Transverse colon (tissue), 4 donors: ENCODE results near the gene PATE1.

Experiments used
- CTCF ChIP-seq, 5 experiments: fragments of 200-600 bp in 3 of 5; fragments of 450-650 bp in 2 of 5; sonication (generic) in 3 of 5; IDR thresholded peaks; 1 replicate in 2 of 5; 2 replicates in 3 of 5; pipeline ENCODE4 v1.5.1; 2016 to 2017; ENCODE audit warnings: antibody characterized with exemption in 5 of 5, inconsistent platforms in 3 of 5, mild to moderate bottlenecking in 2 of 5, moderate library complexity in 1 of 5
- POLR2A ChIP-seq: fragments of 450-650 bp; IDR thresholded peaks from one replicate; pipeline ENCODE4 v1.6.1; 2016; ENCODE audit warnings: antibody characterized with exemption, mild to moderate bottlenecking, moderate library complexity
- POLR2AphosphoS5 ChIP-seq, 3 donors: sonication (generic); formaldehyde crosslinking; IDR thresholded peaks; one replicate each; pipeline ENCODE4 v1.6.1; 2016; ENCODE audit warnings: antibody characterized with exemption in 3 of 3

GRCh38 chr11:125797641-125798040, 51.6 kb downstream of the PATE1 start:
- TF ChIP-seq CTCF (IDR thresholded peaks at IDR 0.05) = no peak
- no peak for TF ChIP-seq POLR2A
- no peak for TF ChIP-seq POLR2AphosphoS5 (IDR thresholded peaks at IDR 0.05)
